Measurements from ENCODE around the gene B2M. TPM values are rescaled to one million over a fixed set of nuclear protein-coding genes. Genes with fewer than 3 reads are reported as not detected.

B2M gene
- total RNA-seq, 3 donors from 2014 or later (not counting 1 experiment from before 2014, with no cell fraction given): 7,484 to 8,893 (median 7,665) TPM

Other genes with a start within 250 kb of the B2M start
- gene EIF3J, start 174.4 kb upstream of the B2M start, total RNA-seq: 10 to 100 TPM; 53.1 to 75.7 (median 72.4) TPM
- gene SPG11, start 47.9 kb upstream of the B2M start, total RNA-seq: 100 to 1,000 TPM; 123 to 154 (median 153) TPM
- gene PATL2, start 194 bp upstream of the B2M start, total RNA-seq: 100 to 1,000 TPM; 101 to 145 (median 112) TPM
- gene TRIM69, start 25.0 kb downstream of the B2M start, total RNA-seq: 10 to 100 TPM; 14.2 to 20.1 (median 16.3) TPM
- gene TERB2, start 245.2 kb downstream of the B2M start, total RNA-seq: under 1 TPM in 1 of 3 donors, not detected in 2; 0.48 TPM